ENCODE results near the gene SAXO2. TPM values are rescaled to one million over a fixed set of nuclear protein-coding genes. Genes with fewer than 3 reads are reported as not detected.

Gene SAXO2
- total and polyA plus RNA-seq, 2 of the 4 experiments (the other 2 are of a cell fraction) = 0.14 TPM; not detected in 1

- 80% methylated on average over 4 of the region's 12 CpGs; no CpG with 5 or more reads in 1 of the 2 experiments for WGBS, 2 experiments (ENCODE audit: extremely low coverage in 2 of 2, insufficient read length in 1 of 2)
- no peak for ATAC-seq (ENCODE audit: low read depth)
- Histone ChIP-seq H3K18ac (ENCODE audit: low read depth, low read length) (no peak overlapping the region), H4K20me1 (ENCODE audit: insufficient read depth, low read length) (no peaks in the 10 kb centered on the region), H3K14ac (replicated peaks; ENCODE audit: low read depth, low read length) (no peak overlapping the region), H3K27me3 (ENCODE audit: control insufficient read depth, insufficient read depth, low read length) (peaks cover 30% of the 10 kb centered on the region), H3K27ac (ENCODE audit: insufficient read depth, low read length) (no peak overlapping the region), H3K36me3 (ENCODE audit: control insufficient read depth, insufficient read depth, low read length) (no peaks in the 10 kb centered on the region), H3K4me2 (ENCODE audit: low read depth, low read length) (no peak overlapping the region), H3K4me1 (ENCODE audit: control insufficient read depth, insufficient read depth, low read length) (no peaks in the 10 kb centered on the region), H2BK5ac (ENCODE audit: low read depth, low read length, poor library complexity, severe bottlenecking) (no peak overlapping the region), H2BK15ac (ENCODE audit: low read depth, low read length) (no peak overlapping the region), H4K91ac (ENCODE audit: insufficient read depth, low read depth, low read length) (no peak overlapping the region), H2BK20ac (ENCODE audit: low read depth, low read length) (no peak overlapping the region), H3K79me1 (ENCODE audit: low read depth in 1 of 2, low read length in 2 of 2) (no peaks in the 10 kb centered on the region), H4K5ac (ENCODE audit: low read depth, low read length) (no peak overlapping the region), H3K4me3 (ENCODE audit: insufficient read depth, low read depth, low read length) (no peak overlapping the region), H2AK5ac (ENCODE audit: low read depth, low read length) (no peak overlapping the region), H2BK120ac (ENCODE audit: low read depth, low read length) (no peak overlapping the region), H2AK9ac (replicated peaks; ENCODE audit: low read depth, low read length, poor library complexity) (no peak overlapping the region), H3K9me1 (ENCODE audit: insufficient read depth, low read length) (peaks cover 4% of the 10 kb centered on the region), H4K8ac (ENCODE audit: low read depth in 2 of 2, low read length in 2 of 2) (no peak overlapping the region), H3K56ac (ENCODE audit: extremely low read depth, insufficient read depth, low read length) (no peak overlapping the region), H3K4ac (ENCODE audit: low read depth, low read length) (no peak overlapping the region), H2AFZ (replicated peaks; ENCODE audit: low read length, poor library complexity) (no peak overlapping the region), H3K23ac (ENCODE audit: low read depth, low read length) (no peak overlapping the region), H3K9me3 (ENCODE audit: control insufficient read depth, insufficient read depth, low read length) (no peaks in the 10 kb centered on the region), H3K9ac (ENCODE audit: low read depth, low read length) (no peak overlapping the region)
- no peak for DNase-seq
- TF ChIP-seq MAFK (IDR thresholded peaks at IDR 0.05; ENCODE audit: low read depth, low read length) (no peak), BHLHE40 (IDR thresholded peaks at IDR 0.05; ENCODE audit: low read depth, low read length) (no peak), NFE2L2 (IDR thresholded peaks at IDR 0.05; ENCODE audit: low read depth, low read length) (no peak), RAD21 (IDR thresholded peaks at IDR 0.05; ENCODE audit: low read length) (no peak), MXI1 (IDR thresholded peaks at IDR 0.05; ENCODE audit: borderline replicate concordance, low read depth, low read length) (no peak)
- no TSS peak for BruUV-seq (replicated peaks)
- in situ Hi-C loops (cut with MboI; ENCODE audit: low sequenced_read_pairs) (no loop called here), dilution Hi-C loops (cut with HindIII; ENCODE audit: low sequenced_read_pairs, unreplicated experiment) (no loop called here), intact Hi-C loops (cut with micrococcal nuclease) (no loop called here)
- POLR2A ChIA-PET (ENCODE audit: unreplicated experiment) = no interaction called here
- CTCF ChIA-PET = no interaction called here
Observed at GRCh38 chr15:82303956-82304777, 41.5 kb downstream of the SAXO2 start.

All from IMR-90 (cell line).